Measurements from ENCODE around the gene NOL7. TPM values are rescaled to one million over a fixed set of nuclear protein-coding genes. Genes with fewer than 3 reads are reported as not detected.

The NOL7 gene
- total and polyA plus RNA-seq, 4 donors: 25.6 to 43.0 (median 31.0) TPM

DNA sequence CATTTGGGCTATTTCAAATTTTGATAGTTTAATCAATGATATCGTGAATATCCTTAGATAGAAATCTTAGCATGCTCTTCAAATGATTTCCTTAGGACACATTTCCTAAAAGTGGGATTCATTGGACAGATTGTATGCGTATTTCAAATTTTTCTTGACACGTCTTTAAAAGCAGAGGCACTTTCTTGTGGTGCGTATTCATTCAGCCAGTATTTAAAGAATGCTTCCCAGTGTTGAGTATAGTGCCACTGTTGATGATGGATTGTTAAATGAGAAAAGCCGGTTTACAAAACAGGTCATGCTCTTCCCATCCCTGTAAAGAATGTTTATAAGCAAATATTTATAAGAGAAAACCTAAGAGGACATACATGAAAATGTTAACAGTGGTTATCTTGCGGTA is 15.1 kb upstream of the NOL7 start:
- Histone ChIP-seq H3K4me3 (ENCODE audit: low read depth in 1 of 3, low read length in 3 of 3) (no peak overlapping the region), H3K36me3 (ENCODE audit: control insufficient read depth in 4 of 4, insufficient read depth in 3 of 4, low read depth in 1 of 4, low read length in 3 of 4) (peaks cover 0 to 71% (median 47%) of the 10 kb centered on the region in 4 donors), H3K27ac (ENCODE audit: low read depth in 1 of 2, low read length in 2 of 2) (no peak overlapping the region), H3K9ac (ENCODE audit: low read depth in 1 of 2, low read length in 2 of 2) (no peak overlapping the region), H3K27me3 (ENCODE audit: control insufficient read depth in 4 of 4, insufficient read depth in 4 of 4, low read length in 3 of 4) (no peaks in the 10 kb centered on the region), H3K9me3 (ENCODE audit: control insufficient read depth in 4 of 4, low read length in 3 of 4) (no peaks in the 10 kb centered on the region), H3K4me1 (ENCODE audit: control insufficient read depth in 4 of 4, insufficient read depth in 4 of 4, low read length in 3 of 4) (no peaks in the 10 kb centered on the region)
- no peak for DNase-seq (ENCODE audit: low spot score)
- TF ChIP-seq TAF1 (conservative IDR thresholded peaks at IDR 0.05) (no peak), HNF4A (conservative IDR thresholded peaks at IDR 0.05) (no peak), EGR1 (IDR thresholded peaks at IDR 0.05; ENCODE audit: low read depth in 2 of 2) (no peak), JUND (IDR thresholded peaks at IDR 0.05) (no peak), YY1 (IDR thresholded peaks at IDR 0.05) (no peak), GABPA (IDR thresholded peaks at IDR 0.05 in 1 of 2, conservative IDR thresholded peaks at IDR 0.05 in 1 of 2) (no peak), RXRA (IDR thresholded peaks at IDR 0.05) (no peak), RAD21 (IDR thresholded peaks at IDR 0.05) (no peak), SP1 (IDR thresholded peaks at IDR 0.05) (no peak), FOXA1 (IDR thresholded peaks at IDR 0.05) (no peak), NR2F2 (IDR thresholded peaks at IDR 0.05) (no peak), FOXA2 (IDR thresholded peaks at IDR 0.05) (no peak), MAX (IDR thresholded peaks at IDR 0.05) (no peak), HNF4G (IDR thresholded peaks at IDR 0.05) (no peak)
- TF ChIP-seq, protein P1, sequence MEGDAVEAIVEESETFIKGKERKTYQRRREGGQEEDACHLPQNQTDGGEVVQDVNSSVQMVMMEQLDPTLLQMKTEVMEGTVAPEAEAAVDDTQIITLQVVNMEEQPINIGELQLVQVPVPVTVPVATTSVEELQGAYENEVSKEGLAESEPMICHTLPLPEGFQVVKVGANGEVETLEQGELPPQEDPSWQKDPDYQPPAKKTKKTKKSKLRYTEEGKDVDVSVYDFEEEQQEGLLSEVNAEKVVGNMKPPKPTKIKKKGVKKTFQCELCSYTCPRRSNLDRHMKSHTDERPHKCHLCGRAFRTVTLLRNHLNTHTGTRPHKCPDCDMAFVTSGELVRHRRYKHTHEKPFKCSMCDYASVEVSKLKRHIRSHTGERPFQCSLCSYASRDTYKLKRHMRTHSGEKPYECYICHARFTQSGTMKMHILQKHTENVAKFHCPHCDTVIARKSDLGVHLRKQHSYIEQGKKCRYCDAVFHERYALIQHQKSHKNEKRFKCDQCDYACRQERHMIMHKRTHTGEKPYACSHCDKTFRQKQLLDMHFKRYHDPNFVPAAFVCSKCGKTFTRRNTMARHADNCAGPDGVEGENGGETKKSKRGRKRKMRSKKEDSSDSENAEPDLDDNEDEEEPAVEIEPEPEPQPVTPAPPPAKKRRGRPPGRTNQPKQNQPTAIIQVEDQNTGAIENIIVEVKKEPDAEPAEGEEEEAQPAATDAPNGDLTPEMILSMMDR (IDR thresholded peaks at IDR 0.05; ENCODE audit: low read depth, low read length, missing input control): no peak
- TF ChIP-seq, protein P2, sequence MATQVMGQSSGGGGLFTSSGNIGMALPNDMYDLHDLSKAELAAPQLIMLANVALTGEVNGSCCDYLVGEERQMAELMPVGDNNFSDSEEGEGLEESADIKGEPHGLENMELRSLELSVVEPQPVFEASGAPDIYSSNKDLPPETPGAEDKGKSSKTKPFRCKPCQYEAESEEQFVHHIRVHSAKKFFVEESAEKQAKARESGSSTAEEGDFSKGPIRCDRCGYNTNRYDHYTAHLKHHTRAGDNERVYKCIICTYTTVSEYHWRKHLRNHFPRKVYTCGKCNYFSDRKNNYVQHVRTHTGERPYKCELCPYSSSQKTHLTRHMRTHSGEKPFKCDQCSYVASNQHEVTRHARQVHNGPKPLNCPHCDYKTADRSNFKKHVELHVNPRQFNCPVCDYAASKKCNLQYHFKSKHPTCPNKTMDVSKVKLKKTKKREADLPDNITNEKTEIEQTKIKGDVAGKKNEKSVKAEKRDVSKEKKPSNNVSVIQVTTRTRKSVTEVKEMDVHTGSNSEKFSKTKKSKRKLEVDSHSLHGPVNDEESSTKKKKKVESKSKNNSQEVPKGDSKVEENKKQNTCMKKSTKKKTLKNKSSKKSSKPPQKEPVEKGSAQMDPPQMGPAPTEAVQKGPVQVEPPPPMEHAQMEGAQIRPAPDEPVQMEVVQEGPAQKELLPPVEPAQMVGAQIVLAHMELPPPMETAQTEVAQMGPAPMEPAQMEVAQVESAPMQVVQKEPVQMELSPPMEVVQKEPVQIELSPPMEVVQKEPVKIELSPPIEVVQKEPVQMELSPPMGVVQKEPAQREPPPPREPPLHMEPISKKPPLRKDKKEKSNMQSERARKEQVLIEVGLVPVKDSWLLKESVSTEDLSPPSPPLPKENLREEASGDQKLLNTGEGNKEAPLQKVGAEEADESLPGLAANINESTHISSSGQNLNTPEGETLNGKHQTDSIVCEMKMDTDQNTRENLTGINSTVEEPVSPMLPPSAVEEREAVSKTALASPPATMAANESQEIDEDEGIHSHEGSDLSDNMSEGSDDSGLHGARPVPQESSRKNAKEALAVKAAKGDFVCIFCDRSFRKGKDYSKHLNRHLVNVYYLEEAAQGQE (IDR thresholded peaks at IDR 0.05): no peak
- TF ChIP-seq, protein P3, sequence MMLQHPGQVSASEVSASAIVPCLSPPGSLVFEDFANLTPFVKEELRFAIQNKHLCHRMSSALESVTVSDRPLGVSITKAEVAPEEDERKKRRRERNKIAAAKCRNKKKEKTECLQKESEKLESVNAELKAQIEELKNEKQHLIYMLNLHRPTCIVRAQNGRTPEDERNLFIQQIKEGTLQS (IDR thresholded peaks at IDR 0.05): no peak
- TF ChIP-seq, protein P4, sequence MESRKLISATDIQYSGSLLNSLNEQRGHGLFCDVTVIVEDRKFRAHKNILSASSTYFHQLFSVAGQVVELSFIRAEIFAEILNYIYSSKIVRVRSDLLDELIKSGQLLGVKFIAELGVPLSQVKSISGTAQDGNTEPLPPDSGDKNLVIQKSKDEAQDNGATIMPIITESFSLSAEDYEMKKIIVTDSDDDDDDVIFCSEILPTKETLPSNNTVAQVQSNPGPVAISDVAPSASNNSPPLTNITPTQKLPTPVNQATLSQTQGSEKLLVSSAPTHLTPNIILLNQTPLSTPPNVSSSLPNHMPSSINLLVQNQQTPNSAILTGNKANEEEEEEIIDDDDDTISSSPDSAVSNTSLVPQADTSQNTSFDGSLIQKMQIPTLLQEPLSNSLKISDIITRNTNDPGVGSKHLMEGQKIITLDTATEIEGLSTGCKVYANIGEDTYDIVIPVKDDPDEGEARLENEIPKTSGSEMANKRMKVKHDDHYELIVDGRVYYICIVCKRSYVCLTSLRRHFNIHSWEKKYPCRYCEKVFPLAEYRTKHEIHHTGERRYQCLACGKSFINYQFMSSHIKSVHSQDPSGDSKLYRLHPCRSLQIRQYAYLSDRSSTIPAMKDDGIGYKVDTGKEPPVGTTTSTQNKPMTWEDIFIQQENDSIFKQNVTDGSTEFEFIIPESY (IDR thresholded peaks at IDR 0.05): no peak
- 97% methylated on average over 6 of the region's 6 CpGs for WGBS

Data from liver (tissue), 9 donors.